ENCODE measurements around the gene M6PR.
"Not testable (repeated sequence)": the region's sequence is repeated elsewhere in the genome, so short reads cannot be mapped to it uniquely, and the experiment has no call there.

Gene M6PR

GRCh38 chr12:8911606-8912268 is 37.7 kb downstream of the M6PR start:
- DNase-seq: no peak

- no peak for DNase-seq
Measured at GRCh38 chr12:8909752-8910151, 39.7 kb downstream of the M6PR start.

GRCh38 chr12:8907513-8907912 is 41.9 kb downstream of the M6PR start:
- DNase-seq: no peak

GRCh38 chr12:8906266-8907180 is 42.9 kb downstream of the M6PR start:
- DNase-seq: no peak

- no peak for DNase-seq
Measured at GRCh38 chr12:8905546-8905945, 43.9 kb downstream of the M6PR start.

GRCh38 chr12:8904665-8905064 is 44.8 kb downstream of the M6PR start:
- DNase-seq: no peak

- no peak for DNase-seq
Measured at GRCh38 chr12:8903646-8904045, 45.8 kb downstream of the M6PR start.

GRCh38 chr12:8902703-8903102 is 46.7 kb downstream of the M6PR start:
- not testable (repeated sequence) for DNase-seq

GRCh38 chr12:8899830-8900229 is 49.6 kb downstream of the M6PR start:
- no peak for DNase-seq

- DNase-seq: no peak
Measured at GRCh38 chr12:8897081-8897480, 52.4 kb downstream of the M6PR start.

GRCh38 chr12:8894986-8895385 is 54.5 kb downstream of the M6PR start:
- no peak for DNase-seq

GRCh38 chr12:8894378-8894777 is 55.1 kb downstream of the M6PR start:
- no peak for DNase-seq

GRCh38 chr12:8891976-8892375 is 57.5 kb downstream of the M6PR start:
- DNase-seq: no peak
